HG03097 (cell line): Measurements from ENCODE around the gene FAHD1.
A peak's percentile ranks its signal among the peaks of the same experiment; 100 is the strongest.

Experiments used
- ATAC-seq: cut with Tn5 transposase; IDR thresholded peaks from one replicate; pipeline ENCODE4 v1.9.1; 2021; ENCODE audit not compliant: unreplicated experiment, low FRiP score

FAHD1 gene

GRCh38 chr16:1826691-1827573 is at the start of gene FAHD1, which contains the start of gene HAGH:
Gene FAHD1 (plus strand): TSS chr16:1827206. CDS start chr16:1827239, 33 bp downstream.
Gene HAGH (minus strand): TSS chr16:1826825. CDS start chr16:1826787, 38 bp downstream.
- ATAC-seq, result peak; percentile 76

DNA sequence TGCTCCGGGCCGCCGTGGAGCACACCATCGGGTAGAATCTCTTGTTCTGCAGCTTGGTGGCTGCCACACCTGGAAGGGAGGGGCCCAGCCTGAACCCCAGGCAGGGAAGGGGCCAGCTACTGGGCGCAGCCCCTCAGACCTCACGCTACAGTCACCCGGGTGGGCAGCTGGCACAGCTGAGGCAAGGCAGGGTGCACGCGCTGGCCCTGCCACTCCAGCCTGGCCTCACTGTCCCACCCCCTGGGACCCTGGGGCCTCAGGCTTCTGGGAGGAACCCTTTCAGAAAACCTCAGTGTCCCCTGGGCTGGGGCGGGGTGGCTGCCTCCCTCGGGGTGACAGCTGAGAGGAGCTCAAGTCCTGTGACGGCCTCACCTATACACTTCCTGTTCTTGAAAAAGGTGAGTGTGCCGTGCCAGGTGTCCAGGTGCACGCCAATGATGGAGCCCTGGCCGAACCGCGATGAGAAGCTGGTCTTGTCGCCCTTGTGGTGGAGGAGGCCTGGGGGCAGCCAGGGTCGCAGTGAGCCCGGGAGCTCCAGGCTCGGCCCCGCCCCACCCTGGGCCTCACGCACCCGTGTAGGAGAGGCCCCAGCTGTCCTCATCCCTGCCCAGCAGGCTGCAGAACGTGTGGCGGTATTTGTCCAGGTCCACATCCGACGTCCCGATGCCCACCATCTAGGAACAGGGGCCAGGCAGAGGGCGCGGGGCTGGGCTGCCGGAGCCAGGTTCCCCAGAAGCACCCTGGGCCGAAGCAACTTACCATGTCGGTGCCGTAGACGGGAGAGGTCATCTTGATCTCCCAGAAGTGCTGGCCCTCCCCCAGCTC is 49.4 kb upstream of the FAHD1 start:
- ATAC-seq, result no peak

- ATAC-seq, result no peak
Observed at GRCh38 chr16:1778200-1779179, 48.5 kb upstream of the FAHD1 start.

- no peak for ATAC-seq
Observed at GRCh38 chr16:1779234-1779701, 47.7 kb upstream of the FAHD1 start.

DNA sequence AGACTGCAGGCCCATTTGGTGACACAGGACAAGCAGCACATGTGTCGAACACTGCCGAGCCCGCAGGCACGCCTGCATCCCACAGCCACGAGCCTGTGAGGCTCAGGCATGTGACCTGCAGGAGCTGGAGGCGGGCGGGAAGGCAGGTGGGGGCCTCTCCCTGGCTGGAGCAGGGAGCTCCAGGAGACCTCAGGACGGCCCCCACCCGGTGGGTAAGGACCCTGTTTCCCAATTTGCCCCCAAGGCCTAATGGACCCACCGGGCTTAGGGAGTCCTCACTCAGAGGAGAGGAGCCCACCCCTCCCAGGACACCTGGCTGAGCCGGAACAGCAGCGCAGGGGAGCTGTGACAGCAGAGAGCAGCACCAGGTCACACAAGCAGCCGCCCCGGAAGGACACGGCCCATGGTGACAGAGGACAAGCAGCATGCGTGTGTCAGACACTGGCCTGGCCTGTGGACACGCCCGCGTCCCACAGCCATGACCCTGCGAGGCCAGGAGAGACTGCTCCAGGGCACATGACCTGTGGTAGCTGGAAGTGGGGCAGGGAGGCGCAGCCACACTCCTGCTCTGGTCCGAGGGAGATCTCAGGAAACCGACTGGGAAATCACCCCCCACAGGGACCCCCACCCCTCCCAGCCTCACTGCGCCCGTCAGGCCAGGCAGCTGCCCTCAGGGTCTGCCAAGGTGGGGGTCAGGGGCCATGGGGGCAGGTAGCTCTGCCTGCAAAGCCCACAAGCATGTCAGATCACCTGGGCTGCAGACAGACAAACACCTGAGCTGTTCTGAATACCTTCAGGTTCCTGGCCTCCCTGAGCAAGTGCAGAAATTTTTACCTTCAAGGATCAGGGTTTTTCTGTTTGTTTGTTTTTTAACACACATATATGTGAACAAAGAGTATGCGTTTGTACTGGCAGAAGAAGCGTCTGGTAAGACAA is 47.0 kb upstream of the FAHD1 start:
- no peak for ATAC-seq

- ATAC-seq, result no peak
Observed at GRCh38 chr16:1780677-1781072, 46.3 kb upstream of the FAHD1 start.

GRCh38 chr16:1781254-1781653 is 45.8 kb upstream of the FAHD1 start:
- no peak for ATAC-seq

DNA sequence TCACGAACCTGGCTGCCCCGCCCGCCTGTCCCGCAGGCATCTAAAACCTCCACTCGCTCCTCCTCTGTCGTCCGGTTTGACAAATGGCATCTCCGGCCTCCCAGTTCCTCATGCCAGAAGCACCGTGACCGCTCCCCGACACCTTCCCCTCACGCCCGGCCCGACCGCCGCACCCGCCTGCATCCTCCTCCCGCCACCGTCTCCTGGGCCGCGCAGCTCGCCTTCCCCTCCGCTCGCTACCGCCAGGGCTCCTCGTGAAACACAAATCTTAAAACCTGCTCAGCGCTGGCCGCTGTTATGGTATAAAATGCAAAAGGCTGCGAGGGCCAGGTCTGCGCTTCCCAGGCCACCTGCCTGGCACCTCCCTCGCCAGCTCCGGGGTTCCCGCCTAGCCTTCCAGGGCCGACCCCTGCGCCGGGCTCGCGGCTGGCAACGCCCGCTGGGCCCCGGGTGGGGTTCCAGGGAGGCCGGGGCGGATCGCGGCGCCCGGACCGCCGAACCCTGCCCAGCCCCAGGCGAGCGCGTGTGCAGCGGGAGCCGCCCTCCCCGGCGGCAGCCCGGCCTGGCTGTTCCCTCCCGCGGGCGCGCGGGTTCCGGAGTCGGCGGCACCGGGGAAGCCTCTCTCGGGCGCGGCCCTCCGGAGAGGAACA is 45.1 kb upstream of the FAHD1 start:
- peak; percentile 12 for ATAC-seq

- ATAC-seq, result peak; percentile 79
Observed at GRCh38 chr16:1782408-1783264, 44.4 kb upstream of the FAHD1 start, which contains the start of the genes NUBP2 and SPSB3. Gene NUBP2 (plus strand): TSS chr16:1782960. CDS start chr16:1783021, 61 bp downstream. Gene SPSB3 (minus strand): TSS chr16:1782571. CDS start chr16:1781483, 1,088 bp downstream.

- ATAC-seq, result no peak
Observed at GRCh38 chr16:1784977-1785845, 41.8 kb upstream of the FAHD1 start.

DNA sequence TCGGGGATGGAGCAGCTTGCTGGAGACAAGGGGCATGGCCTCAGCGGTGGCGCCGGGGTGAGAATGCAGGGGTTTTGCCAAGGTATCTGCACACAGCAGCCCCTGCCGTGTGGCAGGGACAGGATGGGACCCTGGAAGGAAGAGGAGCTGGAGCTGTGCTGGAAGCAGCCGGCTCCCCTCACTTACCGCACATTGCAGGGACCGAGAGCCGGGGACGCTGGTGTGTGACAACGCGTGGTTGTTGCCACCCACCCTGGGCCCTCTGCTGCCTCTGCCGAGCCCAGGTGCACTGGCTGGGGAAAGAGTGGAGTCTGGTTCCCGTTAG is 41.2 kb upstream of the FAHD1 start:
- no peak for ATAC-seq

DNA sequence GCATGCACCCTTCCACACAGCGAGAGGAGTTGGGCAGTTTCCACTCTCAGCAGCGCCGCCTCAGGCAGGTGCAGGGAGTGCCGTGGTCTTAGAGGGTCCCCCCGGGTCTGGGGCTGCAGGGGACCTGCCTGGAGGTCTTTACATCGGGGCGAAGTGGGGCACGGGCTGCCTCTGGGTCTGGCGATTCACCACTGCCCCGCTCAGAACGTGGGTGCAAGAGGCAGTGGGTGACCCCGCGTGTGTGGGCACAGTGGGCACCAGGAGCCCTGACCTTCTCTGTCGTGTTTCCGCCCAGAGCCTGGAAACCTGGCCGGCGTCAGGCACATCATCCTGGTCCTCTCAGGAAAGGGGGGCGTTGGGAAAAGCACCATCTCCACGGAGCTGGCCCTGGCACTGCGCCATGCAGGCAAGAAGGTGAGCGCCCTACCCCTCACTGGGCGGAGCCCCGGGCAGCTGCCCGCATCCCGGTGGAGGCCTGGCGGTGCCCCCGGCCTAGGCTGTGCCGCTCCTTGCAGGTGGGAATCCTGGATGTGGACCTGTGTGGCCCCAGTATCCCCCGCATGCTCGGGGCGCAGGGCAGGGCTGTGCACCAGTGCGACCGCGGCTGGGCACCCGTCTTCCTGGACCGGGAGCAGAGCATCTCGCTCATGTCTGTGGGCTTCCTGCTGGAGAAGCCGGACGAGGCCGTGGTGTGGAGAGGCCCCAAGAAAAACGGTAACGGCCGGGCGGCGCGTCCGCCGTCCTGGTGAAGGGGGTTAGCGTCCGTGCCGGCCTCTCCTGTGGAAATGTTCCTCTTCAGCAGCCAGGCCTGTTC is 40.6 kb upstream of the FAHD1 start:
- no peak for ATAC-seq

GRCh38 chr16:1787056-1787321 is 40.0 kb upstream of the FAHD1 start:
- ATAC-seq, result no peak

DNA sequence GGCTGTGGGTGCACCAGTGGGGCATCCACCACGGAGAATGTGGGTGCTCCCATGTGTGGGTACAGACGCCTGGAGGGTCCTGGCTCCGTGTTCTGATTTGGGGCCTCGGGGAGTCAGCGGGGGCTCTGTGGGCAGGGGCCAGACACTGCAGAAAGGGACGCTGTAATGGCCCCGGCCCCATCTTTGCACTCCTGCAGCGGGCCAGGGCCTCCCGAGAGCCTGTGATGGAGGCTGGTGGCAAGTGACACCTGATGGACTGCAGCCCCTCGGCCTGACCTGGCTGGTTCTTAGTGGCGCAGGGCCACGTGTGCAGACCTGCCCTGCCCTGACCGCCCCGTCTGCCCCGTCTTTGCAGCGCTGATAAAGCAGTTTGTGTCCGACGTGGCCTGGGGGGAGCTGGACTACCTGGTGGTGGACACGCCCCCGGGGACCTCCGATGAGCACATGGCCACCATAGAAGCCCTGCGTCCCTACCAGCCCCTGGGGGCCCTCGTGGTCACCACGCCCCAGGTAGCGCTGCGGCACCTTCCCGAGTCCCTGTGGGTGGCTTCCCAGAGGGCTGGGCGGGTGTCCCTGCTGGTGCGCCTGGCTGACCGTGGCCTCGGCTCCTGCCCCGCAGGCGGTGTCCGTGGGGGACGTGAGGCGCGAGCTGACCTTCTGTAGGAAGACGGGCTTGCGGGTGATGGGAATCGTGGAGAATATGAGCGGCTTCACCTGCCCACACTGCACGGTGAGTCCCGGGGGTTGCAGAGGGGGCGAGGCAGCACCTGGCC is 39.5 kb upstream of the FAHD1 start:
- no peak for ATAC-seq

DNA sequence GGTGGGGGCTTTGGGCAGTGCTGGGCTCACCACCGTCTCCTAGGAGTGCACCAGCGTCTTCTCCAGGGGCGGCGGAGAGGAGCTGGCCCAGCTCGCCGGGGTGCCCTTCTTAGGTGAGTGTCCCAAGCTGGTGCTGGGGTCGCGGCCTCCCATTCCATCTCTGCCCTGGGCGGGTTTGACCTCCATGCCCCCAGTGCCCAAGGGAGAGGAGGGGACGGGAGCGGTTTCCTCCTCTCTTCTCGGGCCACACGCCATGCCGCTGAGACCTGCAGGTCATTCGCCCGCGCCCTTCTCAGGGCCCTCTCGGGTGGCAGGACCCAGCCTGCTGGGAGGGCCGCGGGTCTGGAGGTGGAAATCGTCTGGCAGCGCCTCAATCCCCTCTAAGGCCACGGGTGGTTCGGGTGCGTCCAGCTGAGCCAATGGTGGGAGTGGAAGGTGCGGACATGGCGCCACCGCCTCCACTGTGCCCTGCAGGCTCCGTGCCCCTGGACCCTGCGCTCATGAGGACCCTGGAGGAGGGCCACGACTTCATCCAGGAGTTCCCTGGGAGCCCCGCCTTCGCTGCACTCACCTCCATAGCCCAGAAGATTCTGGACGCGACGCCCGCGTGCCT is 38.8 kb upstream of the FAHD1 start:
- ATAC-seq, result no peak
